ENCODE data around the gene RNF214.

DNA sequence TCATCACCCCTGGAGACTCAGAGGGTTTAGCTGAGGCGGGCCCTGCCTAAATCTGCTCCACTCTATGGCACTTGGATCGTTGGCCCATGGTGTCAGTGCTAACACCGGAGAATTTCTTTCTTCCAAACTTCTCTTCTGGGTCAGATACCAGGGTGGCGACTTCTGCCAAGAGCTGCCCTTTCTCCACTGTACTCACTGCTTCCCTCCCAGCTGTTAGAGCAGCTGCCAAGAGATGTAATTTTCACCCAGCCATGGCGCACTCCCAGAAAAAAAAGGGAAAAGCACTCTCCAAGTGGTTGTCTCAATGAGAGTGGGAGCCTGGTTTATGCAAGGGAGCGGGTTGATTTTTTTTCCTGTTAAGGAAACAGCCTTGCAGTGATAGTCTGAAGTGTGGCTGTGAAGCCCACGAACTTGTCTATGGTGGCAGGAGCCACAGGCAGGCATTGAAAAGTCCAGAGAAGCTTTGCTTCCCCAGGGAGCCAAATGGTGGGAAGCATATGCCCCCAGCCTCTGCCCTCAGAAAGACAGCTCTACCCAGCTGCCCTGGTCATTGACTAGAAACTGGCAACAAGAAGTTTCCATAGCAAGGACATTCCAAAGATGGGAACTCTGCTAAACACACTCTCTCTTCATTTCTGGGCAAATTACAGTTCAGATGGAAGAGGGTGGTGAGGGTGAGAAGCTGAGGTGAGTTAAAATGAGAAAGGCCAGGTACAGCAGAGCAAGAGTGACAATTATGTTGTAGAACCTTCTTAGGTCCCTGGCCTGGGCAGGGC, 11.3 kb upstream of the RNF214 start:
- TF ChIP-seq, protein P1, sequence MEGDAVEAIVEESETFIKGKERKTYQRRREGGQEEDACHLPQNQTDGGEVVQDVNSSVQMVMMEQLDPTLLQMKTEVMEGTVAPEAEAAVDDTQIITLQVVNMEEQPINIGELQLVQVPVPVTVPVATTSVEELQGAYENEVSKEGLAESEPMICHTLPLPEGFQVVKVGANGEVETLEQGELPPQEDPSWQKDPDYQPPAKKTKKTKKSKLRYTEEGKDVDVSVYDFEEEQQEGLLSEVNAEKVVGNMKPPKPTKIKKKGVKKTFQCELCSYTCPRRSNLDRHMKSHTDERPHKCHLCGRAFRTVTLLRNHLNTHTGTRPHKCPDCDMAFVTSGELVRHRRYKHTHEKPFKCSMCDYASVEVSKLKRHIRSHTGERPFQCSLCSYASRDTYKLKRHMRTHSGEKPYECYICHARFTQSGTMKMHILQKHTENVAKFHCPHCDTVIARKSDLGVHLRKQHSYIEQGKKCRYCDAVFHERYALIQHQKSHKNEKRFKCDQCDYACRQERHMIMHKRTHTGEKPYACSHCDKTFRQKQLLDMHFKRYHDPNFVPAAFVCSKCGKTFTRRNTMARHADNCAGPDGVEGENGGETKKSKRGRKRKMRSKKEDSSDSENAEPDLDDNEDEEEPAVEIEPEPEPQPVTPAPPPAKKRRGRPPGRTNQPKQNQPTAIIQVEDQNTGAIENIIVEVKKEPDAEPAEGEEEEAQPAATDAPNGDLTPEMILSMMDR (conservative IDR thresholded peaks at IDR 0.05; ENCODE audit: low read length), result no peak
- TF ChIP-seq EZH2phosphoT487 (IDR thresholded peaks at IDR 0.05; ENCODE audit: borderline replicate concordance), result no peak
